GM15510 (cell line): ENCODE data around the gene CITED4.

Experiments used
- POLR2A ChIP-seq: IDR thresholded peaks from 3 replicates; pipeline ENCODE4 v1.6.1; 2011; ENCODE audit warnings: borderline replicate concordance; ENCODE audit not compliant: insufficient read length; ENCODE audit errors: extremely low read depth

Gene CITED4

GRCh38 chr1:40847023-40847745 is 15.0 kb downstream of the CITED4 start:
- no peak for TF ChIP-seq POLR2A

GRCh38 chr1:40845895-40846294 is 16.3 kb downstream of the CITED4 start:
- TF ChIP-seq POLR2A, result no peak

GRCh38 chr1:40844887-40845878 is 17.0 kb downstream of the CITED4 start:
- TF ChIP-seq POLR2A, result no peak

GRCh38 chr1:40844079-40844478 is 18.1 kb downstream of the CITED4 start:
- no peak for TF ChIP-seq POLR2A

- no peak for TF ChIP-seq POLR2A
These were observed 19.5 kb downstream of the CITED4 start for GRCh38 chr1:40842691-40843090.

GRCh38 chr1:40842207-40842606 is 20.0 kb downstream of the CITED4 start:
- no peak for TF ChIP-seq POLR2A

GRCh38 chr1:40841602-40842001 is 20.6 kb downstream of the CITED4 start:
- no peak for TF ChIP-seq POLR2A

GRCh38 chr1:40840526-40841323 is 21.4 kb downstream of the CITED4 start:
- no peak for TF ChIP-seq POLR2A

- TF ChIP-seq POLR2A, result no peak
These were observed 22.2 kb downstream of the CITED4 start for GRCh38 chr1:40839943-40840335.

- TF ChIP-seq POLR2A, result no peak
These were observed 22.9 kb downstream of the CITED4 start for GRCh38 chr1:40838980-40839942.

GRCh38 chr1:40838045-40838979 is 23.9 kb downstream of the CITED4 start:
- no peak for TF ChIP-seq POLR2A

GRCh38 chr1:40837601-40838000 is 24.6 kb downstream of the CITED4 start:
- no peak for TF ChIP-seq POLR2A

- TF ChIP-seq POLR2A, result no peak
These were observed 25.9 kb downstream of the CITED4 start for GRCh38 chr1:40836283-40836682.
